Natural killer cell (primary cell): ENCODE measurements around the gene PSMC1. TPM values are rescaled to one million over a fixed set of nuclear protein-coding genes. Genes with fewer than 3 reads are reported as not detected.

Experiments
- ATAC-seq, 3 donors: fragments of 150-1000 bp in 2 of 3; fragments of 200-7000 bp in 1 of 3; cut with Tn5 transposase; 1 replicate in 1 of 3; 2 replicates in 2 of 3; pipeline ENCODE4 v1.10.0; 2021; ENCODE audit warnings: mild to moderate bottlenecking in 2 of 3, moderate library complexity in 2 of 3
- DNase-seq, 2 donors: peaks; one replicate each; pipeline versions ENCODE4 v3.0.0 to v3.0.0-alpha.2; 2013 to 2021; ENCODE audit warnings: mixed read lengths in 1 of 2
- H3K27ac ChIP-seq: one replicate; pipeline ENCODE4 v1.5.1; 2013; ENCODE audit warnings: mild to moderate bottlenecking, low read length
- H3K27me3 ChIP-seq: one replicate; pipeline ENCODE4 v1.6.1; 2013; ENCODE audit warnings: low read length; ENCODE audit not compliant: control insufficient read depth, insufficient read depth
- H3K36me3 ChIP-seq: one replicate; pipeline ENCODE4 v1.6.1; 2013; ENCODE audit warnings: low read length; ENCODE audit not compliant: control insufficient read depth, insufficient read depth
- H3K4me1 ChIP-seq: one replicate; pipeline ENCODE4 v1.6.1; 2013; ENCODE audit warnings: low read length; ENCODE audit not compliant: control insufficient read depth, insufficient read depth
- H3K4me3 ChIP-seq: one replicate; pipeline ENCODE4 v1.5.1; 2013; ENCODE audit warnings: low read length
- H3K9me3 ChIP-seq: one replicate; pipeline ENCODE4 v1.6.1; 2013; ENCODE audit warnings: low read length; ENCODE audit not compliant: control insufficient read depth, insufficient read depth
- H3K27ac Mint-ChIP-seq, 2 donors: one replicate each; pipeline ENCODE4 v1.8.0; 2022; ENCODE audit warnings: mild to moderate bottlenecking in 2 of 2, mixed read lengths in 2 of 2, moderate library complexity in 1 of 2
- H3K27me3 Mint-ChIP-seq, 2 donors: one replicate each; pipeline ENCODE4 v1.8.0; 2022; ENCODE audit warnings: low read depth in 2 of 2, mixed read lengths in 2 of 2
- H3K36me3 Mint-ChIP-seq: one replicate; pipeline ENCODE4 v1.8.0; 2022; ENCODE audit warnings: mixed read lengths
- H3K4me1 Mint-ChIP-seq, 2 donors: one replicate each; pipeline ENCODE4 v1.8.0; 2022; ENCODE audit warnings: mixed read lengths in 2 of 2
- H3K4me3 Mint-ChIP-seq: one replicate; pipeline ENCODE4 v1.8.0; 2022; ENCODE audit warnings: mild to moderate bottlenecking, moderate library complexity, mixed read lengths
- H3K9me3 Mint-ChIP-seq, 2 donors: one replicate each; pipeline ENCODE4 v1.8.0; 2022; ENCODE audit warnings: mixed read lengths in 2 of 2
- CTCF ChIP-seq: fragments of 200-600 bp; IDR thresholded peaks from one replicate; pipeline ENCODE4 v1.8.0; 2022; ENCODE audit warnings: antibody characterized with exemption
- WGBS: methylation state at CpG from one replicate; pipeline ENCODE4 v1.1.7; 2013; ENCODE audit warnings: missing lambda C conversion rate; ENCODE audit not compliant: insufficient coverage; 5-methylcytosine and 5-hydroxymethylcytosine counted together
- intact Hi-C: fragments of 100-400 bp; cut with micrococcal nuclease; formaldehyde crosslinking; loops from one replicate; pipeline ENCODE4 v1.14.2; 2022
- total RNA-seq, 4 donors: library from RNA; stranded (reverse); fragments of 120-200 nt in 1 of 4; gene quantifications; one replicate each; pipeline versions ENCODE4 v1.2.3 to v1.2.4, GENCODE V29; 2013 to 2022

Gene PSMC1
- total RNA-seq, 3 donors from 2014 or later (not counting 1 experiment from before 2014, with no cell fraction given): 84.1 to 97.1 (median 93.1) TPM

- Mint-ChIP-seq H3K4me3 (no peak overlapping the region), H3K27me3 (peaks cover 18 to 22% of the 10 kb centered on the region in 2 donors), H3K9me3 (peaks cover 9 to 19% of the 10 kb centered on the region in 2 donors), H3K27ac (no peak overlapping the region), H3K36me3 (peaks cover 34% of the 10 kb centered on the region), H3K4me1 (no peaks in the 10 kb centered on the region)
- TF ChIP-seq CTCF: peak; percentile 92
- no peaks in the 10 kb centered on the region for H3K36me3 ChIP-seq
- H3K4me3 ChIP-seq: no peak overlapping the region
- 18% methylated on average over 25 of the region's 25 CpGs for WGBS
- DNase-seq: peak; percentile 53 to 69
- peak; percentile 75 to 88 (median 82) for ATAC-seq
- H3K27me3 ChIP-seq: peaks cover 4% of the 10 kb centered on the region
- intact Hi-C loops: loop anchor here (1.0 to 10.0 kb wide), 3 partner anchors 261 to 1211 kb away; no protein-coding TSS in a partner anchor
- H3K9me3 ChIP-seq: peaks cover 34% of the 10 kb centered on the region
- H3K27ac ChIP-seq: no peak overlapping the region
- H3K4me1 ChIP-seq: peaks cover 5% of the 10 kb centered on the region
Measured at GRCh38 chr14:90235179-90235976, 21.0 kb upstream of the PSMC1 start.

GRCh38 chr14:90239139-90239538 lies 17.2 kb upstream of the PSMC1 start:
- Histone ChIP-seq H3K4me1 (peaks cover 5% of the 10 kb centered on the region), H3K4me3 (no peak overlapping the region), H3K9me3 (peaks cover 42% of the 10 kb centered on the region), H3K36me3 (no peaks in the 10 kb centered on the region), H3K27ac (no peak overlapping the region), H3K27me3 (peaks cover 4% of the 10 kb centered on the region)
- Mint-ChIP-seq H3K4me1 (no peaks in the 10 kb centered on the region), H3K27ac (no peak overlapping the region), H3K4me3 (no peak overlapping the region), H3K9me3 (peaks cover 11 to 24% of the 10 kb centered on the region in 2 donors), H3K27me3 (peaks cover 21 to 29% of the 10 kb centered on the region in 2 donors), H3K36me3 (peaks cover 44% of the 10 kb centered on the region)
- WGBS: 88% methylated on average over 3 of the region's 3 CpGs
- DNase-seq (no peak), ATAC-seq (no peak)
- no peak for TF ChIP-seq CTCF
- intact Hi-C loops: loop anchor here (10.0 kb wide), 2 partner anchors 264 to 1214 kb away; no protein-coding TSS in a partner anchor

GRCh38 chr14:90242444-90242843 lies 13.9 kb upstream of the PSMC1 start:
- no peak overlapping the region for H3K4me3 ChIP-seq
- peaks cover 11 to 13% of the 10 kb centered on the region in 2 donors for H3K27me3 Mint-ChIP-seq

More at GRCh38 chr14:90242444-90242843, 13.9 kb upstream of the PSMC1 start:
- DNase-seq: no peak
- no peaks in the 10 kb centered on the region for H3K4me1 Mint-ChIP-seq
- no peak for TF ChIP-seq CTCF
- peaks cover 32% of the 10 kb centered on the region for H3K36me3 Mint-ChIP-seq
- intact Hi-C loops: no loop called here
- H3K9me3 ChIP-seq: peaks cover 35% of the 10 kb centered on the region
- H3K27ac ChIP-seq: no peak overlapping the region
- peaks cover 8 to 21% of the 10 kb centered on the region in 2 donors for H3K9me3 Mint-ChIP-seq
- ATAC-seq: no peak
- no peak overlapping the region for H3K4me3 Mint-ChIP-seq
- no peak overlapping the region for H3K27ac Mint-ChIP-seq
- no peaks in the 10 kb centered on the region for H3K36me3 ChIP-seq
- H3K27me3 ChIP-seq: no peaks in the 10 kb centered on the region
- no peaks in the 10 kb centered on the region for H3K4me1 ChIP-seq
